B cell (primary cell): Measurements from ENCODE around the gene KLHL42.

Experiments
- EZH2 ChIP-seq: IDR thresholded peaks from 2 replicates; pipeline ENCODE4 v1.6.1; 2012; ENCODE audit warnings: borderline replicate concordance, low read depth, mild to moderate bottlenecking, moderate library complexity, low read length; ENCODE audit not compliant: insufficient read depth, poor library complexity, severe bottlenecking
- TF ChIP-seq, protein P1 (sequence below): fragments of 200-600 bp; IDR thresholded peaks from one replicate; pipeline ENCODE4 v1.8.0; 2022; ENCODE audit warnings: antibody characterized with exemption, mild to moderate bottlenecking

DNA sequence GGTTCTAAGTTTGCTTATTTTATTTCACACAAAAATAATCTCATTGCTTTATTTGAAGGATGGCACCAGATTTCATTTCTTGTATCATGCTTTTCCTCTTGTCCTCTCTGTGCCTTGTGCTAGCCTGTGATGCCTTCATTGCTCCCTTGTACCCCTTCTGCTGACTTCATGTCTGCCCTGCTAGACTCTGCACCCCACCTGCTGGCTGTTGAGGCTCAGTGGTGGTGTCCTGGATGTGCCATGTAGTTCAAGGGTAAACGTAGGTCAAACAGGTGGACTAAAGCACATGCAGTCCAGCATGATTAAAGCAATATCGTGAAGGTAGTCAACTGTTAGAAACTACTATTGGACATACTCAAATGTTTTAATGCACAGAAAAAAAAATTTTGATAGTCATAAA is 47.8 kb upstream of the KLHL42 start:
- TF ChIP-seq, protein P1, sequence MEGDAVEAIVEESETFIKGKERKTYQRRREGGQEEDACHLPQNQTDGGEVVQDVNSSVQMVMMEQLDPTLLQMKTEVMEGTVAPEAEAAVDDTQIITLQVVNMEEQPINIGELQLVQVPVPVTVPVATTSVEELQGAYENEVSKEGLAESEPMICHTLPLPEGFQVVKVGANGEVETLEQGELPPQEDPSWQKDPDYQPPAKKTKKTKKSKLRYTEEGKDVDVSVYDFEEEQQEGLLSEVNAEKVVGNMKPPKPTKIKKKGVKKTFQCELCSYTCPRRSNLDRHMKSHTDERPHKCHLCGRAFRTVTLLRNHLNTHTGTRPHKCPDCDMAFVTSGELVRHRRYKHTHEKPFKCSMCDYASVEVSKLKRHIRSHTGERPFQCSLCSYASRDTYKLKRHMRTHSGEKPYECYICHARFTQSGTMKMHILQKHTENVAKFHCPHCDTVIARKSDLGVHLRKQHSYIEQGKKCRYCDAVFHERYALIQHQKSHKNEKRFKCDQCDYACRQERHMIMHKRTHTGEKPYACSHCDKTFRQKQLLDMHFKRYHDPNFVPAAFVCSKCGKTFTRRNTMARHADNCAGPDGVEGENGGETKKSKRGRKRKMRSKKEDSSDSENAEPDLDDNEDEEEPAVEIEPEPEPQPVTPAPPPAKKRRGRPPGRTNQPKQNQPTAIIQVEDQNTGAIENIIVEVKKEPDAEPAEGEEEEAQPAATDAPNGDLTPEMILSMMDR = no peak
- no peak for TF ChIP-seq EZH2
